ENCODE results near the gene ZIC4.

The ZIC4 gene

DNA sequence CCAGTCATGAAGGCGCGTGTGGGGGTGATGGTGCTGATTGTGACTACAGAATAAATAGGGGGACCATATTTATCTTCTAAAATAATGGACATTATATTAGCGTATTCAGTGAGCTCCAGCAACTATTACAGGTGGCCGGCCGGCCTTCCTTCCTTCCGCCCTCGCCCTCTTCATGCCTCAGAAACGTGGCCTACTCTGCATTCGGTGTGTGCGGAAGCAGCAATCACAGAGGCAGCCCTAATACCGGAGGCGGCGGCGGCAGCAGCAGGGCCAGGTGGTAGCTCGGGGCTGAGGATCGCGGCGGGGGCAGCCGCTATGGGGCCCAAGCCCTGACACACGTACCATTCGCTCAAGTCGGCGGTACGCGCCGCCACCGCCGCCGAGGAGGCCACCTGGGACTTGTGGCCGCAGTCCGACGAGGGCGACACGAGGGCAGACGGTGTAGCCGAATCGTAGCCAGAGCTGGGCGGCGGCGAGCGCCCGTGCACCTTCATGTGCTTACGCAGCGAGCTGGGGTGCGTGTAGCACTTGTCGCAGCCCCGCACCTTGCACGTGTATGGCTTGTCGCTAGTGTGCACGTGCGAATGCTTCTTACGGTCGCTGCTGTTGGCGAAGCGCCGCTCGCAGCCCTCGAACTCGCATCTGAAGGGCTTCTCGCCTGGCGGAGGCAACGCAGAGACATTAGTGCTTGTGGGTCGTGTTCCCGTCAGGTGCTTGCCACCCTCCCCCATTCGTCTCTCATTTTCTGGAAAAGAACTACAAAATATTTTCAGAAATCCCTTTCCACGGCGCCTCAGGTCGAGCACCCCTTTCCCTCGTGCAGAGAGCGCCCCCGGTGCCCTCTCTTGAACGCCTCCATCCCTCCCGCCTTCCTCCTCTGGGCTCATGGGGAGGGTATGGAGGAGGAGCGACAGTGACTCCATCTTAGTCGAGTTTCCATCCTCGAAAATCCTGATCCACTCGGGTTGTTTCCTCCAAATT is 15.5 kb downstream of the ZIC4 start:
- DNase-seq (ENCODE audit: low spot score): peak; percentile 77

DNA sequence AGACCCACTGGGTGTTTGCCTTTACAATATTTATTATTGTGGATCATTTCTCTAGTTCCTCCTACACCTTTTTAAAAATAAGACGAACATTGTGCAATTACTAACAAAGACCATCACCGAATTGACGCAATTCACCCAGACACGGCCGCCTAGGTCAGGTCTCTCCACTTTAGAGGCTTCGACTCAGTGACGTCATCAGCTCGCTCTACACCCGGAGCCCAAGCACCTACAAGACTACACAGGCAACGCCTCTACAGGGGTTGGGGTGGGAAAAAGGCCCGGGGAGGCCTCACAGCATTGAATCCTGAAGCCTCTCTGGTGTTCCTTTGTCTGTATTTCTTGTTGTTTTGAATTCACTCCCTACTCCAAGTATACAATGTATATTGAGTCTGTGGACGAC is 16.6 kb downstream of the ZIC4 start:
- peak; percentile 71 for DNase-seq (ENCODE audit: low spot score)

DNA sequence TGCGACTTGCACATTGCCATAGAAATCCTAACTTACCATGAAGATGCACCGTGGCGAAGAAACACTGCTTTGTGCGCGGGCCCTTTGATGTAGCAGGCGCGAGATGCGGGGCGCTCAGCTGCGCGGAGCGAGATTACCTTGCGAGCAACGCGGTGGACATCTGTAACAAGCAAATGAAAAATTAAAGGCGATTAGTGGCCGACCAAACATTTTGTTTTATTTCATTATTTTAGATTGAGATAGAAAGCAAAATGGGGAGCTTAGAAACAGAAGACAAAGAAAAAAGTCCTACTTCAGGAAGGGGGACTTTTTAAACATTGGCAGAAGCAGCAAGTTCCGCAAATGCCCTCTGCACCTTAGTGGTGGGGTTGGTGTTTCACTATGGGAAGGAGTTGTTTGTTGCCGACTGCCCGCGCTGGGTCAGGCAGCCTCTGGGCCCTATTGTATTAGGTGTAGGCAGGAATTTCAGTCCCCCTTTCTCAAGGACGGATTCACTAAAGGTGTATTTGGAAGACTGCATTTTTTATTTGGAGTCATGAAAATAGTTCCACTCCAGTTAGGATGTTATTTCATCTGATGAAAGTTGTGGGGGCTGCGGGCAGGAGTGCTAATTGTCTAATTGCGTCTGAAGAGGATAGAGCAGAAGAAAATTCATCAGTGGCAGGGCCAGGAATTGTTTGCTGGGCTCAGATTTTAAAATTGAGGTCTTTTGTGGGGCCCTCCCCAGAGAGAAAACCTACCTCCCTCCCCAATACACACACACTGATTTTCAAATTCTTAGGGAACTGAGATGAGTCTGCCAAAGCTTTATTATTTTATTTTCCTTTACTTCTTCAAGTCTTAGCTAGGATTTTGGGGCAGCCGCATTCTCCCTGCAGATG is 17.4 kb downstream of the ZIC4 start:
- peak; percentile 66 for DNase-seq (ENCODE audit: low spot score)

DNA sequence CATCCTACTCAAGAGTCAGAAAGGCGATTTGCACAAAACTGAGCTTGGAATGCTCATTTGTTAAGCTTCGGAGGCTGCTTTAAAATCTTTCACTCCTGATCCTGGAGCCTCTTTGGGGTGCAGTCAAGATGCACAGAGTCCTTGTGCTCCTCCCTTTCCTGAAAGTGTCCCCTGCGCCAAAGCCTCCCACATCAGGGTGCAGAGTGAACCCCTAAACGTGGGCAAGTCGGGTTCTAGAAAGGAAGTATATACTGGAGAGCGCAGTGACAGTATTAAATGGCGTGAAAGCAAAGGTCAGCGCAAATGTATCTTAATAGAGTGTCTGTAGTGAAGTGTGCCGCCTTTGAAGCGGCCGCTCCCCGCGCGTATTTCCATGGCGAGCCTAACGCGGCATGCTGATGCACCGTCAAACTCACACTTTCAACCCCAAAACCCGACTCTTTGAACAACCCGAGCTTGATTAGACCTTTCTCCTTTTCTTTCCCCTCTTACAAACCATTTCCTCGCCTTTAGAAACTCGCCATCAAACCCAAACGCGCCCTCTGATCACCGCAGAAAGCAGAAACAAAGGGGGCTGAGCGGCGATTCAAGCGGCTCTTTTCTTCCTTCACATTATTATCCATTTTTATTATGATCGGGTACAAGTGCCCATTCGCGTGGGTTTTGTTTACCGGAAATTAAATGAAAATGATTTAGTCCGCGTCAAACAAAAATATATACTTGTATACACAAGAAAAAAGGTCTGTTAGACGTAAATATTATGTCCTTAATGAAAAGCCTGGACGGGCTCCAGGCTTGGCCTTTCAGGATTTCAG is 18.3 kb downstream of the ZIC4 start:
- peak; percentile 70 for DNase-seq (ENCODE audit: low spot score)

DNA sequence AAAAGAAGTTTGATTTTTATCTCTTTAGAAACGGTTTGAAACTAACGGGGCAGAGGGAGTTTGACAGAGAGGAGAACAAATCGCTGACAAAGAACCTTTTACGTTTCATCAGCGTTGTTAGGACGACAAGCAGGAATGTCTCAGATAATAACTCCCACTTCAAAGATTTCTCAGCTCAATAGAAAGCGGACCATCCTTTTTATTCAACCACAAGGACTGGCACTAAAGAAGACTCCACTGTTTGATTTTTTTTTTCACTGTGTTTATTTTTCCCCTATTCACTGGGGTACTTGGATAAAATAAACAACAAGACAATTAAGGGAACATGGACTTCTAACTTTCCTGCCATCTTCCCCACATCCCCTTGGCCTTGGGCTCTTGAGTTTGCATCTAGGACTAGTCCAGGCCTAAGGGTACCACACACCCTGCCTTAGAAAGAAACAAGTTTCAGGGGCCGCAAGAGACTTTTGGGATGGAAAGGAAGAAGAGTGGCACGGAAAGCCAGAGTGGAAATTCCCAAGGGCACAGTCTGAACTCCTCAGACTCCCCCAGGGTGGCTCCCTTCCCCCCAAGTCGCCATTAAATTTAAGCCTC is 19.0 kb downstream of the ZIC4 start:
- no peak for DNase-seq (ENCODE audit: low spot score)

DNA sequence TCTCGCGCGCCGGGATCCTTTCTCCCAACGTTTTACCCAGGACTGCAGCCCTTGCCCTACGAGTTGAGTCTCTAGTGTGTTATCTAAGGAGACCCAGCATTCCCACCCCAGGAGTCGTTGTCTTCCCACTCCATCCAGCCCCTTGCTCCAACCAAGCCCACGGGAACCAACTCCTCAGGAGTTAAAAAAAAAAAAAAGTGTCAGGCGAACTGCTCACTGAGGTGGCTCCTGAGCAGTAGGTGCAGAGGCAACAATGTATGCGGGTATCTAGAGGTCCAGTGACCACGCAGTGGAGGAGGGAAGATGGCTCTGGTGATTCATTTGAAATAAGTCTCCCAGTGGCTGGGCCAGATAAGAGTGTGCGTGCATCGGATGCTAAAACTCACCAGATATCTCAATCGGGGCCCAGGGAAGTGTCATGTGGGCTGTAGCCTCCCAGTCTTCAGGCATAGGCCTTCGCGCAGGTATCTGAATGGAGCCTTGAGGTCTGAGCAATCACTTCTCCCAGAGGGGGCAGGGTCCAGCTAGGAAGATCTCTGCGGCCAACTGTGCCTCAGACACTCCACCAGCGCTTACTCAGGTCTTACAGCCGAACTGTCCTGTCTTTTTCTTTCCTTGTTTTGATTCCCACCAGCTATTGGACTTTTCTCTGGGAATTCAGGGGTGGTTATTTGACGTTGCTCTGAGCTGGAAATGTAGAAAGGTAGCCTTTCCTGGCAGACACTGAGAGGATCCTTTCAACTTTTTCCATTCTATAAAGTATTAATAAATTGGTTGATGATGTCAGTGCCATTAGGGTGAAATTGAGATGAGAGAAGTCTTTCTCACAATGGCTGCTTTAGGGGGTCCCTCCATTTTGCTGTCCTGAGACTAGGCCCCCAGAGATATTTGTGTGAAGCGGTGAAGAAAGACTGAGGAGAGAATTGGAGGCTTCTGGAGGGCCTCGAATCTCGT is 21.0 kb downstream of the ZIC4 start:
- peak; percentile 45 for DNase-seq (ENCODE audit: low spot score)

DNA sequence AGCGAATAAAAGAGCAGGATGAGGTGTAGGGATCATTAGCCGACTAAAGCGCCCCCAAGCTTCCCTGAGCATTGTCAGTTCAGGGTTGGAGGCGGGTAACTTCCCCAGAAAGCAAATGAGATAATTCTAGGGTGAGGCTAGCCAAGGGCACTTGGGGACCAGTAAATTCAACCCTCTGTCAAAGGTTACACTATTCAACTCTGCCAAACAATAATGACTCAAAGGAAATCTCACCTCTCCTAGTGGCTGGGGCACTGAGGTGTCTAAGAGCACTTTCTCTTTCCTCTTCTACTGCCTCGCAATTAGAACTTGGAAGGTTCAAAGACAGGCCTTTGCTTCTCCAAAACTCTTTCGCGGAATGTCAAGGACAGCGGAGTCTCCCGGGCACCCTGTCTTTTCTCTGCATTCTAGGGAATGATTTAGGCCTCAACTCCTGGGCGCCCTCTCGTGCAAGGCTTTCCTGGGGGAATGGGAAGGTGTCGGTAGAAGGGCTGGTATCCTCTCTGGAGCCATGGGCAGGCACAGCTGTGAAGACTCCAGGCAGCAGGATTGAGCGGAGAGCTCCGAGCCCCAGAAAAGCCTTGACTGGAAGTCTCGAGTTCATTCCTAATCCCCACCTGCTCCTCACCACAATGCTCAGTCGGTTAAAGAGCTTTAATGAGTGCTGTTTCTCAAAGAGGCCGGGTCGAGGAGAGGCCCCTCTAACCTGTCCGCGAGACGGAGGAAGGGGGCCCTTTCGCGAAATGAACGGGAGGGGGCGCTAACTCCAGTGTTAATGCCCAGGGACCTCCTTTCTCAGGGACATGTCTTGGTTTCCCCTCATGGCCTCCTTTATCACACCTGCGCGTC is 21.9 kb downstream of the ZIC4 start:
- peak; percentile 20 for DNase-seq (ENCODE audit: low spot score)

DNA sequence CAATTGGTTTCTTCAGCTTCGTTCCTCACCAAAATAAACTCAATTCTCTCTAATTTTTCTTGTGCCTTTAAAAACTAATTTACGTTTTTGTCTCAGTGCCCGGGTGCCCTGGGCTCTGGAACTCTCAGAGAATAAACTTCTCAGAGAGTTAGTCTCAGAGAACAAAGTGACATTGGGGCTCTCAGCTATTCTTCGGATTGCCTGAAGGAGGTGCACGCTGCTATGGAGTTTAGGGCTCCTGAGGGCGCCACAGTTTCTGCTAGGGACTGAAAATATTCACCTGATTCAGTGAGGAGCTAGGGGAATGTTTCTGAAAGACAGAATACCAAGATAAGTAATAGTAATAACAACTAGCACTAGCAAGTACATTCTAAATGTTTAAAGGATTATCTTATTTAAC is 22.7 kb downstream of the ZIC4 start:
- peak; percentile 31 for DNase-seq (ENCODE audit: low spot score)

DNA sequence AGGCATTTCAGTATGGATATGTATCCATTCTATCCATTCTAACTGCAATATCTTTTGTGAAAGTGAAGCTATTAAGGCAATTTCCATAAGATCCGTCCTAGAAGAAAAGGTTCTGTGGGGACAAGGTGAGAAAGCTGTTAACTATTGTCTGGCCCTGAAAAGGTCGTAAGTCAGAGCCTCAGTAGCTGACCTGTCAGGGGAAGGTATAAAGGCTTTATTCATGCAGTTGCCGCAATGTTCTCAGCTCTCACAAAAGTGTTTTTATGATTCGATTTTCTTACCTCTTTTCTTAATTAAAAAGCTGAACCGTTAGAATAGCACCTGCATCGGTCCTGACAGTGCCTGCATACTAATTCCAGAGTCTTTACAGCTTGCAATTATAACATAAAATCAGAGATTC is 24.7 kb downstream of the ZIC4 start:
- no peak for DNase-seq (ENCODE audit: low spot score)

DNA sequence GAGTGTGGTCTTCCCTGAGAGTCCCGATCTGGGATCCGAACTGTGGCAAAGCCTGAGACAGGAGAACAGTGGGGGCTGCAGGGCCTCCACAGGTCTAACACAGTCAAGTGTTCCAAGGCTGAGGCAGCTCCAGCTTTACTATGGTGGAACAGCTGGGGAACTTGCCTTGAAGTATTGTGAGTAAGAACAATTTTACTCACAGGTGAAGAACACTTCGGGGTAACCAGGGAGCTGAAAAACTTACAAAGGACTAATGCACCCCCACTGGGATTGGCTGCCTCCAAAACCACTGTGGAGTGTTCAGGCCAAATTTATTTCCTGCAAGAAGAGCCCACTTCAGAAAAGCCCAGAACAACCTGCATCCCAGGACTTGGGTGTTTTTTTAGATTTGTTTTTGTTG is 25.4 kb downstream of the ZIC4 start:
- no peak for DNase-seq (ENCODE audit: low spot score)

DNA sequence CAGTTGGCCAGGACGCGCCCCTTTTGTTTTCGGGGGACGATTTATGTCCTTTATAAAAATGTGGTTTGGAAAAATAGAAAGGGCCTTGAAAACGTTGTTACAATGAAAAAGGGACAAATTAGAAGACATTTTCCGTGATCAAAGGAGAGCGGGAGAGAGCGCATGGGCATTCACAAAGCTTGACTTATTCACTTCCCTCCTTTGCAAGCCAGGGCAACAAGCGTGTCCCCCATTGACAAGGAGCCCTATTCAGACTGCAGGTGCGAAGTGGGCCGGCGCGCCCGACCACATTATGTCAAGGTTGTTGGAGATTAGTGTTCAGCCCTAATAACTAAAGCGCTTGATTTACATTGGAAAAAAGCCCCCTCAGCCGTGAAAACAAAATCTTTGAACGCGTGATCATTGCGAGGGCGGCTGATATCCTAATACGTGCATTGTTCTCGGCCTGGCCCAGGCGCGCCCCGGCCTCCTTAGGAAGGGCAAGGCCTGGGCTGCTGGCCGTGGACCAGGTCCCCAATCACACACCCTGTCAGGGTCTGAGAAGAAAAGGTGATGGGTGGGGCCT is 25.9 kb downstream of the ZIC4 start:
- no peak for DNase-seq (ENCODE audit: low spot score)

DNA sequence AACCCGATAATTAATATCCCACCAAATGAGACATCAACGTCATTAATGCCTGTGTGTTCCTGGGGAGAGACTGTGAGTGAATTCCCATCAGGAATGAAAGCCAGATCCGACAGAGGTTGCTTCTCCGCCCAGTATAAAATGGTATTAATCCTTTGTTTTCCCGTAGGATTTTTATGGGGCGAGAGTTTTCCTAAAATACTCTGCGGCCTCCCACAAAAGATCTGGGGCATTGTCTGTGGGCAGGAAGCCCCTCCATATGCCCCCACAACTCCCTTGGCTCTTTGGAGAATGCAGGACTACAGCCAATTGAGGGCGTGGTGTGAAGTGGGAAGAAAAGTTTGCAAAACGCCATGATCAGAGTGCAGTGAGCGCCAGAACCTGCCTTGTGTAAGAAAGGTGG is 26.7 kb downstream of the ZIC4 start:
- no peak for DNase-seq (ENCODE audit: low spot score)

DNA sequence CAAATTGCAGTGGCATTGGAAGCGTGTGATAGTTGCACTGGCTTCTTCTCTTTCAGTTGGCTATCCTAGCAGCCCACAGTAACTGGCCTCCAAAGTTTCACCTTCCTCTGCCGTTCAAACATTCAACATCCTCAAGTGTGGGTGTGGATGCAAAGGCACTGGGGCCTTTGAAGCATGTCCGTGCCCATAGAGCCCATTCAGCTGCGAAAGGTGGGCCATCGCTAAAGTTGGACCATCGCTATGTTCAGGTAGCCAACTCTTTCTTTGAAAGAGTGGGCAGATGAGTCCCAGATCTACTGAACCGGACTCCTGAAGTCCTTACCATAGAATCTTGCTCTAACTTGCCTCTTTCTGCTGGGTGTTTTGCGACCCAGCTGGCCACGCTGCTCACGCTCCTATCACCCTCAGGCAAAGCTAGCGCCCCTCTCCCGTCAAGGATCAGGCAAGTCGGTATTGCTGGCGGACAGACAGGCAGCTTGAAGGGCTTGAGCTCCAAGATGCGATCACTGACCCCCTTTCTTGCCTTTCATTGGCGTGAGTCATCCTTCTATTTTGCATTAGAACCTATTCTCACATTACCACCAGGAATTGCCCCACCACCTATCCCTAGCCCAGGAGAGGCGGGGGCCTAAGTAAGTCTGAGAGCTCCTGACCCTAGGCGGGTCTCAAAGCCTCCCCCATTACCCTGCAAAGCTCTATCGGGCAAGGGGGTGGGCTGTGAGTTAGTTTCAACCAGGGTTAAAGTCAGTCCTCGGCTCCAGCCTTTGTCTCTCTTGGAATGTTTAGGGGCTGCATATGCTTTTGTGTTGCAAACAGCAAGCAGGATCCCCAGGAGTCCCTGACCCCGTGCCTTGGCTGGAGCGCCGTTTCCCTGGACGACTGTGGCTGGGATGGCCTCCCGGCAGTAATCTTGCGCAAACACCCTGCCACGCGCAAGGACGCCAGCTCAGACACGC is 28.7 kb downstream of the ZIC4 start:
- DNase-seq (ENCODE audit: low spot score): peak; percentile 17

DNA sequence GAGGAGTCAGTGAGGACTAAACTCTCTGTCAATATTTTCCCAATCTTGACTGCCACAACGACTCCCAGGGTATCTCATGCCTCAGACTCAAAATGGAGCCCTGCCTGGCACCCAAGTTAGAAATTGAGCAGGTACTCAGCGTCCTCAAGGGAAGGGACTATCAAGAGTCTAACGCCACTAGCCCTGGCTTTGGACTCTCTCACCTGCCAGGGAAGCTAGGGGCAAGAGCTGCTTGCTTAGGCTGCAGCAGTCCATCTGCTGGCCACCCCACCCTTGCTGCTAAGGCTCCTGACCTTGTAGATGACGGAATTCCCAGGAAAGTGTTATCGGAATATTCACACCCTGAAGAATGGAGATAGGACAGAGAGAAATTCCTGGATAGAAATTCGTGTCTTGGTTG is 33.0 kb downstream of the ZIC4 start:
- DNase-seq (ENCODE audit: low spot score): no peak

DNA sequence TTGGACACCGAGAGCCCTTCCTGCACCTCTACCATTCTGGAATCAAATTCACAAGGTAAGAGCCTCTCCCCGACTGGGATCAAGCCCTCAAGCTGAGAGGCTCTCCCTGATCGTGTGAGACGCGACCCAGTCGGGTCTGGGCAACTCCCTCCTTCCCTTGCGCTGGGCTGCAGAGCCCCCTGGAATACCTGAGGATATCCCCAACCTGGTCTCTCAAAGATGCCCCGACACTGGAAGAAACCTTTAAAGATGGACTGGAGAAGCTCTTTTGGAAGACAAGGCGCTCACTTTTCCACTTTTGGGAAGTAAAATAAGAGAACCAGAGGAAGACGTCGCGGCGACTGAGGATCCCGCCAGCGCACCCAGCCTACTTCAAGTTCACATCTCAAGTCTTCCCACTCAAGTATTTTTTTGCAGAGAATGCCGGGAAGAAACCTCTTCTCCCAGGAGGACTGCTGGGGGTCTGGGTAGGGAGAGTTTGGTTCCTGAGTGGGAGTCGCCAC is 33.8 kb downstream of the ZIC4 start:
- DNase-seq (ENCODE audit: low spot score): no peak

DNA sequence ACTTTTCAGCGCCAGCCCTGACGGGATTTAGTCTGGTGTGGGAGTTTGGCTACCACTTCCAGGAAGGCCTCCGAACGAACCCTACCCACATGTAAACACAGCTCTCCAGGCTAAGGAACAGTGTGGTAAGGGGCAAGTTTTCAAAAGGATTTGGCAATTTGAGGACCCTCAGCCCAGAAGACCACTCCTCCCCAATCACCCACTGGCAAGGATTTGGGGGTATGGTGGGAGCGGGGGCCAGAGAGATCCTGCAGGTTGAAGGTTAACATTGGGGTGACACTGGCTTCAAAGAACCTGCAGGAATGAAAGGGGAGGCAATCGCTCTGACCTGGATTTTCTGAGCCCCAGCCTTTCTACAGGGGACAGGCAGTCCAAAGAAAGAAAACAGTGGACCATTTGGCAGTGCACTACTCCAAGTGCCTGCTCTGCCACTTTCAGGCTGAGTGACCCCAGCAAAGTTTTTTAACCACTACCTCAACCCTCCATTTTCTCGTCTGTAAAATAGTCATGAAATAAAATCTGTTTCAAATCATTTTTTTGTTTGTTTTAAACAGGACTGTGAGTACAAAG is 34.5 kb downstream of the ZIC4 start:
- peak; percentile 70 for DNase-seq (ENCODE audit: low spot score)

DNA sequence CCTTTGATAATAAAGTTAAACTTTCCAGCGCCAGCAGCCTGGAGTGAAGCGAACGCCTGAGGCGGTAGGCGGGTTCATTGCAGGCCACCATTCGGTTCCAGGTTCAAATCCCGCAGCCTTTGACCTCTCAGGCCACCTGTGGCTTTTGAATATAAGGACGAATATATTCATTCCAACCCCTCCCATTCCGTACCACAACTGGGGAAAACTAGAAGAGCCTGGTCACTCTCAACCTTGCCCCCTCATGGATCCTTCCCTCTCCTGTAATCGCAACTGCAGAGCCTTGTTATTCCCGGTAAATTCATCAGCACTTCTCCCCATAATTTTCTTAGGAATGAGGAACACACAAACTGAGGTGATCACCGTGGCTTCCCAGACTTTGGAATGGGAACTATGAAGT is 35.2 kb downstream of the ZIC4 start:
- DNase-seq (ENCODE audit: low spot score): no peak

All from cerebellar cortex (tissue), 1 donor.